HG03095 (cell line): ENCODE measurements around the gene ITSN1.
"Not testable (repeated sequence)": the region's sequence is repeated elsewhere in the genome, so short reads cannot be mapped to it uniquely, and the experiment has no call there.

Source experiments
- ATAC-seq: cut with Tn5 transposase; IDR thresholded peaks from one replicate; pipeline ENCODE4 v1.9.1; 2021; ENCODE audit warnings: moderate library complexity; ENCODE audit not compliant: unreplicated experiment

Gene ITSN1

DNA sequence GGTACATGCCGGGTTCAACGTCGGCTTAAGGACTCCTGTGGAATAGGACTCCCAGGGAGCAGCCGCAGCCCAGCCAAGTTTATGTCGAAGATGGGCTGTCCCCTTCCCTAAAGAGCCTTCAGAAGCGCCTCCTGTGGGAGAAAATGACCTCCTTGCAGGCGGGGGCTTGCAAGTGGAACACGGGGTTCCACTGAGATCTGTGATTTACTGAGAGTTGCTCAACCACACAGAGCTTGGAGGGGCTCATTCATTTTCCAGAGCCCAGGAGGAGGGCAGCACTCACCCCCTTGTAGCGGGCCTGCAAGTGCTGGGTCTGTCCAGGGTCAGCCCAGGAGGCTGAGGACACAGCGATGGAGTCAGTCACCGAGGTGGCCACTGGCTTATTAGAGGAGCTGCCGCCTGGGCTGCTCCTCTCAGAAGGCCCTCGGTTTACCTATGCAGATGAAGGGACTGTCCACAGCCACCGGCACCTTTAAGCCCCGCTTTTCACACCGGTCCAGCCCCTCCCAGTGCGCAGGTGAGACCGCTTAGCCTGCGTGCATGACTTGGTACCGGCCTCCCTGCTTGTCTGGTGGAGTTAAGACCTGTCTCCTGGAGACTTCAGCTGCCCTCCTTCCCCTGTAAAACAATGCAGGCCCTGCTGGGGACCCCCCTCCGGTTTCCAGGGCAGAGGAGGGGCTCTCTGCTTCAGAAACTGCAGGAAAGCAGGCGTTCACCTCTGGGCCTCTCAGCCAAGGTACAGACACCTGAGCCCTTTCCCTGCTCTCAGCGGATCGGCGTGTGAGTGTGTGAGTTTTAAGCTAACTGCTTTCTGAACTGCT is 215.8 kb downstream of the ITSN1 start:
- ATAC-seq = no peak

DNA sequence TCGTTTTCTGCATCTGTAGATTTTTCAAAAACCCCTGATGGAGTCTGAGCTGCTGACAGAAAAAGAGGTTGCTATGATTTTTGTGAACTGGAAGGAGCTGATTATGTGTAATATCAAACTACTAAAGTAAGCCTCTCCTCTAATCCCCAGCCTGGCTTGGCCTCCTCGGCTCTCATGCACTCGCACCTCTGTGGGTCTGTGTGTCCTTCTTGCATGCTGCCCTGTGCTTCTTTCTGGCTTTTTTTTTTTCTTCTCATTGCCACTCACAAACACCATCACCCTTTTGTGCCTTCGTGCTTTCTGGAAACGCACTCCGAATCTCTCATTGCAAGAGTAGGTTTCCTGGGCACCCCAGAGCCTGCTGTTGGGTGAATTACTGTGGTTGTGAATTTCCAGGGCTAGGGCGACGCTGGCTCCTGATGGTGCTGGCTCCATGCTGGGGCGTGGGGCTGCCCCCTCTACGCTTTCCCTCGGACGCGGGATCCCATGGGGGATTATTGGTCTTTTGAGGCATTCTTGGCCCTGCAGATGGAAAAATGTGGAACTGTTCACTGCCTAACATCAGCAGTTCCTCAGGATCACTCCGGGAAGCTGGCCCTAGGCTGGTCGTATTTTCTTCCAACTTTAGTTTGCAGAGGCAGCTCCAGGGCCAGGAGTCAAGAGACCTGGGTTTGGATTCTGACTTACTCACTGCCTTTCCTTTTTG is 216.5 kb downstream of the ITSN1 start:
- no peak for ATAC-seq

DNA sequence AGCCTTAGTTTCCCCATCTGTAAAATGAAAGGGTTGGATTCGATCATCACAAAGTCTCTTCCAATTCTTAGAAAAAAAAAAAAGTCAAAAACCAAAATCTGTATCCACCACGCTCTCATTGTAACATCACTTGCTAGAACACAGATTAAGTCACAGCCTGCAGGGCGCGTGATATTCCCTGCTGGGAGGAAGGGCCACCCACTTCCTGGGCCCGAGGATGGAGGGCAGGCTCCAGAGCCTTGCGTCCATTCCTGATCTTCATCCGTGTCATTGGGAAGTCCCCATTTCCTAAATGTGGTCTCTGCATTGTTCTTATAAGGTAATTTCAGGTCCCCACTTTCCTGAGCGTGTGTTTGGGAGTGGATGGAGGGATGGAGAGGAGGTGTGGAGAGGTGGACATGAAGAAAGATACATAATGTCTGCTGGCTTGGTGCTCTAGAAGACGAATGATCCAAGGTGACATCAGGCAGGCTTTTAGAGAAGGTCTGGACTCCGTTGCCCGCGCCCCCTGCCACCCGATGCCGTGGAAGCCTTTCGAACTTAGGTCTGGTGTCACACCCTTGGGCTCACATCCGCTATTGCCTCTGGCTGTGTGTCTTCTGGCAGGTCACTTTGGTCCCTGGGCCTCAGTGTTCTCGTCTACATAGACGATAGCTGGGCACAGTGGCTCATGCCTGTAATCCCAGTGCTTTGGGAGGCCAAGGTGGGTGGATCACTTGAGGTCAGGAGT is 217.2 kb downstream of the ITSN1 start:
- no peak for ATAC-seq

DNA sequence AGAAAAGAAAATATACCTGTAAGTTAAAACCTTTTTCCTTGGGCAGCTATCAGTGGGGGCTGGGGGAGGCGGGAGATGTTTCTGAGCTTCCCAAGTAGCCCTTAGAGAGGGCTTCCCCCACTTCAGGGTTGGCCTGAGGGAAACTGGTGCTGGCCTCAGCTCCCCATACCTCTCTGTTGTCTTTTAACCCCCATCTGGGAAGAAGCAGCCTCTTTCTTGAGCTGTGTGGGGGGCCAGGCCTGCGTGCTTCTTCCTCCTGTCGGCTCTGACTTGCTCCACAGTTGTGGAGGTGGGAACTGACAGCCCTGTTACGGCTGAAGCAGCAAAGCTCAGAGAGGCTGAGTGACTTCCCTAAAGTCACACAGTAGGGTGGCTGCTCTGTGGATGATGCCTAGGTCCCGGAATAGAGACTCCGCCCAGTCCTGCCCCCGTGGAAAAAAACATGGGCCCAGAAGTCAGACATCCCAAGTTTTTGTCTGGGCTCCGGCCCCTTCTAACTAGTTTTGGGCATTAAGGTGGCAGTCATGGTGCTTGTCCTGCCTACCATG is 218.1 kb downstream of the ITSN1 start:
- no peak for ATAC-seq

DNA sequence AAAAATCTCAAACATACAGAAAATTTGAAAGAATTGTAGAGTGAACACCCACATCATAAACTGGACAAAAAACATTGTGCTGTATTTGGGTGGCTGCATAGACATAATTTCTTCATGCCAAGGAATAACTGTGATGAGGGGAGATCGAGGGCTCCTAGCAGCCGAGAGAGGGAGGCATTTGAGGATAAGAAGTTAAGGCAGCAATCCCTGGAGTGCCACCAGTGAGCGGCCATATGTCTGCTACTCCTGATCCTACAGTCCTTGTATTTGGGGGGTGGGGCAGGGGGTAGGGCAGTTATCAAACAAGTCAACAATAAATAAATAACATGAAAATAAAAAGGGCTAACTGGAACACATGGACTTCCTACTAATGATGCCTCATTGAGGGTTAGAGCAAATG is 218.8 kb downstream of the ITSN1 start:
- no peak for ATAC-seq

- ATAC-seq = not testable (repeated sequence)
Measured at GRCh38 chr21:33863191-33863590, 220.9 kb downstream of the ITSN1 start.

DNA sequence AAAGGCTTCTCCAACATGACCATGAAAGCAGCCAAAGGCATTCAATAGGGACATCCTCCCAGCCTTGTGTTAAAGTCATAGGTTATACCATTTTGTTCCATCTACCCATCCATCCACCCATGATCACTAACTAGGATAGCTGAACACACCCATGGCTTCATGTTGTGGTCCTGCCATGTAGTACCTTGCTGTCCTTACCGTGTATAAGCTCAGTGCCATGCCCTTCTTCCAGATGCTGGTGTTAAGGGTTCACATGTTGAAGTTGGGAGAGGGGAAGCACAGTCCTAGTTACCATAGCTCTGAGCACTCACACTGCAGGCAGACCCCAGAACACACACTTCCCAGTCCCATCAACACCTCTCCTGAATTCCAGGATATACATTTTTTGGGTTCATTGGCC is 221.8 kb downstream of the ITSN1 start:
- no peak for ATAC-seq

DNA sequence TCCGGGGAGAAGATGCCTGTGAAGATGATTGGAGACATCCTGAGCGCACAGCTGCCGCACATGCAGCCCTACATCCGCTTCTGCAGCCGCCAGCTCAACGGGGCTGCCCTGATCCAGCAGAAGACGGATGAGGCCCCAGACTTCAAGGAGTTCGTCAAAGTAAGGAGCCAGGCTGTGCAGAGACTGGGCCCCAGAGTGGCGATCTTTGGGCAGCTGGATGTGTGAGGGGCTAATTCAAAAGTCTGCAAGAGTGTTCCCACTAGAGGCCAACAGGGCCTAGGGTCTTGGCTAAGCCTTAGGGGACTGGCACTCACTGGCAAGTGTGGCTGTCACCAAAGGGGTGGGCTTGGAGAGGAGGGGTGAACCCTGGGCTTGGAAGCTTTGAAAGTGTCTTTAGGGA is 222.9 kb downstream of the ITSN1 start:
- no peak for ATAC-seq

DNA sequence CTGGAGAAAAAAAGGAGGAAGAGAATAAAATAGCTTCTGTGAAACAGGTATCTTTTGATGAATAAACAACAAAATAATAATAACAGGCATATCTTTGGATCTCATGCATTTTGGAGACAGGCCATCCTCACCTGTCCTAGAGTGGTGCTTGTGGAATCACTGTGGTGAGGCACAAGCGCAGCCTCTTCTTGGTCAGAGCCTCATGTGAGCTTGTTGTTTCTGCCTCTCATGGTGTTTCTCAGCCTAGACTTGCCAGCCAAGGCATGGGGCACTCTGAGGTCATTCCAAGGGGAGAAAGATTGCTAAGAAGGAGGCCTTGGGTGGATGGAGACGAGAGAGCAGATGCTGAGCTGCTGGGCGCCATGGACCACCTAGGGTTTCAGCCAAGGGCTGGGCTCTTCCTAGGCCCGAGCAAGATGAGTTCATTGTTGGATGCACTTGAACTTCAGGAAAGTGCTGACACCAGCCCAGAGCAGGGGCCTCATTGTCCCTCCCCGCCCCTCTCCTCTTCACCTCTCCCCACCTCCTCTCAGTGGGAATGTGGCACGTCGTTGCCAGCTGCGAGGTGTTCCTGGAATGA is 223.8 kb downstream of the ITSN1 start:
- ATAC-seq = no peak

DNA sequence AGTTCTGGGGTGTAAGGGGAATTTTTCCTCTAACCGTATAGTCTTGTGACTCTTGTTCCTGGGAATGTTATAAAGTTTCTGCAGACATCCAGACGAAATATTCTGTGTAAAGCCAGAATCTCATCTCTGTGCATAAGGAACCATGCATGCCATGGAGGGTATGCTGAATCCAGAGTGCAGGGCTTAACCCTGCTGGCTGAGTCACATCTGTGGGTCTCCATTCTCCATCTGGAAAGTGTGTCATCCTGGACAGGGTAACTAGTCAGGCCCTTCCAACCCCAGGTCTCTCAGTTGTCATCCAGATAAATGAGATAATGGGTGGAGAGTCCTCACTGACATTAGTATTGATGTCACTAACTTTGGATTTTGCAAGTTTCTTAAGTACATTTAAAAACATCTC is 224.5 kb downstream of the ITSN1 start:
- ATAC-seq = no peak

GRCh38 chr21:33867868-33868267 is 225.6 kb downstream of the ITSN1 start:
- ATAC-seq = not testable (repeated sequence)

GRCh38 chr21:33869873-33870272 is 227.6 kb downstream of the ITSN1 start:
- ATAC-seq = no peak

GRCh38 chr21:33870768-33871167 is 228.5 kb downstream of the ITSN1 start:
- no peak for ATAC-seq

- ATAC-seq = no peak
Measured at GRCh38 chr21:33871171-33871570, 228.9 kb downstream of the ITSN1 start.

DNA sequence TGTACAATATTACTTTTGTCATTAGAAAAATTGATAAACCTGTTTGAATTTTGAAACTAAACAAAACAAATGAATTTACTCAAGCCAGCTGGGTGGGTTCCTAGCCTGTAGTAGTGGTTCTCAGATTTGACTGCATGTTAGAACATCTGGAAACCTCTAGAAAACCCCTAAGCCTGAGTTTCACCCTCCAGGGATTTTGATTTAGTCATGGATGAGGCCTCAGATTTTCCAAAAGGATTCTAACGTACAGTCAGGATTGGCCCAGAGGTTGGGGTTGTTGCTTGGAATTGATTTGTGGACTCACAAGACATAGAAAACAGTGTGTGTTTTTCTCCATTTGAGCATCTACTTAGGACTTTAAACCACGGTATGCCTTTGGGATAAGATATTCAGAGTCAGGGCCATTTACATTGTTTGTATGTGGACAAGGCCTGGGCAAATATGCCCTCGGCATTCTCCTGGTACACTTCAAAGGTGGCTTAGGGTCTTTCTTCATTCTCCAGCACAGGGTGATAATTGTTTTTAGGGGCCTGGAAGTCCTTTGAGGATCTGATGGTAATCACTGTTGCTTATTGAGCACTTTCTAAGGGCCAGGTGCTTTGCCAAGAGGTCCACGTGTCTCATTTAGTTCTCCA is 230.7 kb downstream of the ITSN1 start:
- ATAC-seq = no peak

- ATAC-seq = no peak
Measured at GRCh38 chr21:33874161-33874560, 231.9 kb downstream of the ITSN1 start.

GRCh38 chr21:33875026-33875695 is 232.9 kb downstream of the ITSN1 start:
- no peak for ATAC-seq

DNA sequence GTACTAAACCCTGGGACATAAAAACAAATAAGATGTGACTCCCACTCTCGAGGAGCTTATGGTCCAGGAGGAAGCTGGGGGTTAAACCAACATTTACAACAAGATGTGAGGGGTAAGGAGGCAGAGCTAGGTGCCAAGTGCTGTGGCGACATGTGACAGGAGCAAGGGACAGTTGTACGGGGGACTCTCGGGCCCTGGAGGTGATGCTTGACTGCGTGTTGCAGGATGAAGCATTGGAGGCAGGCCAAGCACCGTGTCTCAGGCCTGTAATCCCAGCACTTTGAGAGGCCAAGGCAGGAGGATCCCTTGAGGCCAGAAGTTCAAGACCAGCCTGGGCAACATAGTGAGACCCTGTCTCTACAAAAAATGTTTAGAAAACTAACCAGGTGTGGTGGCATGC is 236.5 kb downstream of the ITSN1 start:
- no peak for ATAC-seq

GRCh38 chr21:33880626-33881025 is 238.3 kb downstream of the ITSN1 start:
- no peak for ATAC-seq
